Activated CD4-positive, alpha-beta T cell treated with anti-CD3 and anti-CD28 coated beads for 1 hour (primary cell): ENCODE data around the gene FAM133A.

Experiments used
- DNase-seq: peaks from one replicate; pipeline ENCODE4 v3.0.0-alpha.2; 2020

Gene FAM133A

GRCh38 chrX:93673869-93674271 is at the start of gene FAM133A:
Gene FAM133A, plus strand, starts transcription at chrX:93674206. Its CDS starts 35,214 bp downstream, at chrX:93709420.
- DNase-seq: no peak

GRCh38 chrX:93637591-93637990 is 36.4 kb upstream of the FAM133A start:
- no peak for DNase-seq

- DNase-seq: no peak
These were observed 24.6 kb upstream of the FAM133A start for GRCh38 chrX:93649381-93649780.

GRCh38 chrX:93660575-93660974 is 13.4 kb upstream of the FAM133A start:
- no peak for DNase-seq

- DNase-seq: peak; percentile 43
These were observed 744 bp upstream of the FAM133A start, which contains the start of gene NAP1L3 for GRCh38 chrX:93673056-93673868. Gene NAP1L3, minus strand, starts transcription at chrX:93673578. Its CDS starts 274 bp downstream, at chrX:93673304.

- DNase-seq: no peak
These were observed 22.0 kb downstream of the FAM133A start for GRCh38 chrX:93695981-93696380.

GRCh38 chrX:93703701-93704100 is 29.7 kb downstream of the FAM133A start:
- no peak for DNase-seq

GRCh38 chrX:93711076-93711475 is 37.1 kb downstream of the FAM133A start:
- no peak for DNase-seq

GRCh38 chrX:93741811-93742210 is 67.8 kb downstream of the FAM133A start:
- DNase-seq: no peak

GRCh38 chrX:93760163-93760562 is 86.2 kb downstream of the FAM133A start:
- DNase-seq: no peak
